Keratinocyte (primary cell): ENCODE measurements around the gene GRK4.
"Not testable (repeated sequence)": the region's sequence is repeated elsewhere in the genome, so short reads cannot be mapped to it uniquely, and the experiment has no call there.

Experiments used
- CTCF ChIP-seq, 3 experiments: IDR thresholded peaks in 1 of 3; conservative IDR thresholded peaks in 1 of 3; optimal IDR thresholded peaks in 1 of 3; 2 replicates in 2 of 3; 3 replicates in 1 of 3; pipeline versions ENCODE3 to v1.5.1; 2011; ENCODE audit warnings: low read length in 3 of 3, mild to moderate bottlenecking in 3 of 3, moderate library complexity in 2 of 3, control low read depth in 1 of 3, inconsistent platforms in 1 of 3; ENCODE audit not compliant: insufficient read depth in 2 of 3; ENCODE audit errors: extremely low read depth in 1 of 3
- EZH2 ChIP-seq: IDR thresholded peaks from one replicate; pipeline ENCODE4 v1.6.1; 2012; ENCODE audit warnings: inconsistent platforms, mild to moderate bottlenecking, low read length, moderate library complexity

GRCh38 chr4:3051141-3051897 is 87.9 kb downstream of the GRK4 start:
- TF ChIP-seq CTCF (optimal IDR thresholded peaks at IDR 0.05 in 1 of 3, IDR thresholded peaks at IDR 0.05 in 1 of 3, conservative IDR thresholded peaks at IDR 0.05 in 1 of 3; ENCODE audit: extremely low read depth in 1 of 3, insufficient read depth in 2 of 3, low read length in 3 of 3); EZH2: not testable (repeated sequence)
